GM19452 (cell line): Measurements from ENCODE around the gene SLC25A14.
"Not testable (repeated sequence)": the region's sequence is repeated elsewhere in the genome, so short reads cannot be mapped to it uniquely, and the experiment has no call there.

Experiments used
- ATAC-seq: cut with Tn5 transposase; IDR thresholded peaks from one replicate; pipeline ENCODE4 v1.9.1; 2021; ENCODE audit not compliant: unreplicated experiment

Gene SLC25A14, protein sequence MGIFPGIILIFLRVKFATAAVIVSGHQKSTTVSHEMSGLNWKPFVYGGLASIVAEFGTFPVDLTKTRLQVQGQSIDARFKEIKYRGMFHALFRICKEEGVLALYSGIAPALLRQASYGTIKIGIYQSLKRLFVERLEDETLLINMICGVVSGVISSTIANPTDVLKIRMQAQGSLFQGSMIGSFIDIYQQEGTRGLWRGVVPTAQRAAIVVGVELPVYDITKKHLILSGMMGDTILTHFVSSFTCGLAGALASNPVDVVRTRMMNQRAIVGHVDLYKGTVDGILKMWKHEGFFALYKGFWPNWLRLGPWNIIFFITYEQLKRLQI

DNA sequence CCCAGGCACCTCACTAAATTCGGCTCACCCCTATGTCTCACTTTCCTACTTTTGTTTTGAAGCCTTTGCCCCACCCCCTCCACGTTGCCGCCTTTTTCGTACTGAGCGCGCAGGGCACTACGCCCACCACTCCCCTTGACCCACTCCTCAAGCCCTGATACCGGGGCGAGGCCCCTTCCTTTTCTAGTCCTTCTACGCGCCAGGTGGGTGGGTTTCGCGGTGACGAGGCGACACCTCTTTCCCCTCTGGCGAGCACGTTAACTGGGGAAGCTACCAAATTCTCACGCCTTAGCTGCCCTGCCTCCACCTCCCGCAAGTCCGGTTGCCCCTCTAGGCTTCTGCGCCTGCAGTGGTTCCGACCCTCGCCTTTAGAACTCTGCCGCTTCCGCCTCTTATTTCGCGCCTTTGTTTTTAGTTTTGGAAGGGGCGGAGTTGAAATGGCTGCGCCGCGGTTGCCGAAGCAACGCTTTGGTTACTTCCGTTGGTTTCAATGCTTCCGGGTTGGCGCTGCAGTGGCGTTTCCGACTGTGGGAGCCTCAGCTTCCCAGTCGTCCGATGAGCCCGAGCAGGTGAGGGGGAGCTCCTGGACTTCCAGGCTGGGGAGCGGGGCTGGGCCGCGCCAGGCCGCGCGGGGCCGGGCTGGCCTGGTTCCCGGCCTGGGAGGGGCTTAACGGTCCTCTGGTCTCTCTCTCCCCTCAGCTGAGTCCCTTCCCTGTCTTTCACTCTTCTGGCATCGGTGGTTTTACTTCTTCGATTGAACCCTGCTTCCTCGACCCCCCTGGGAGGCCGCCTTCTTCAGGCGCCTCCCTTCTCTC is at the start of gene SLC25A14:
TSS of gene SLC25A14 (plus strand) at position 512 of the 815 bp plus-strand sequence. CDS start 360 bp downstream, outside the sequence.
- peak; percentile 97 for ATAC-seq

DNA sequence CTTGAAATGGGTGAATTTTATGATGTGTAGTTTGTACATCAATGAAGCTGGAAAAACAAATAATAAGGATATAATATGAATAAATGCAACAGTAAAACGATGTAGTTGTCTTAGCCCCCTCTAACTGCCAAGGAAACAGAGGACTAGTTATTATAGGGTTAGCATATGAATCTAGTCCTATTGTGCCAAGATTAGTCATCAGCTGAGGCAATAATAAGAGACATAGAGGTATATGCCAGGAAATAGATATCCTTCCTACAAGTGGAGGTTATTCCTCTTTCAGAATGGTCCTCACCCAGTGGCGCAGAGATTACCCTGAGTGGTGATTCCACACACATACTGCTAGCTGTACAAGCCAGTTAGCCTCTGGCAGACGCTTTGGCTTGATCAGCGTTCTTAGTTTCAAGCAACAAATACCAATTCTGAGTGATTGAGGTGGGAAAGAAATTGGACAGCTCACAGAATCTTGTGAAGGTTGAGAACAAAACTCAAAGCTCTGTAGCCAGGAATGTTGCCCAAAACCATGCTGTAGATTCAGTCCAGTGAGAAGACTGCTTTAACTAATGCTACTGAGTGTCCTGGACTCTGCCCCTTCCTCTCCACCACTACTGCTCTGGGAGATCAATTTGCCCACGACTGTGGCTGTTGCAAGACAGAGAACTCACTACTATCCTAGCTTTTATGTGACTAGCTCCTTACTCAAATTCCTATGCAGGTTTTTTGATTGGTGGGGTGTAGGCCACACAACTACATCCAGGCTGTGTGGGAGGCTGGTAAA is 44.0 kb upstream of the SLC25A14 start:
- no peak for ATAC-seq

DNA sequence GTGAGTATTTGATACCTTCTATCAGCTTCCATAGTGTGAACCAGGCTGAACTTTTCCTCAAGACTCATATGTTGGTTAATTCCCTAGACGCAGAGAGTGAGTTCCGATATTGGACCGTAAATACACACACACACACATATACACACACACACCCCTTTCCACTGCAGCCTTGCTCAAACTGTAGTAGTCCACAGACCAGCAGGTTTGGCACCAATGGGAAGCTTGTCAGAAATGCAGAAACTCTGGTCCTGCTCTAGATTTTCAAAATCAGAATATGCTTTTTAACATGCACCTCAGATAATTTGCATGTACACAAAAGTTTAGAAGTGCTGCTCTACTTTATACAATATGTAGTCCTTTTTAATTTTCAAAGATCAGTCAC is 43.4 kb upstream of the SLC25A14 start:
- no peak for ATAC-seq

DNA sequence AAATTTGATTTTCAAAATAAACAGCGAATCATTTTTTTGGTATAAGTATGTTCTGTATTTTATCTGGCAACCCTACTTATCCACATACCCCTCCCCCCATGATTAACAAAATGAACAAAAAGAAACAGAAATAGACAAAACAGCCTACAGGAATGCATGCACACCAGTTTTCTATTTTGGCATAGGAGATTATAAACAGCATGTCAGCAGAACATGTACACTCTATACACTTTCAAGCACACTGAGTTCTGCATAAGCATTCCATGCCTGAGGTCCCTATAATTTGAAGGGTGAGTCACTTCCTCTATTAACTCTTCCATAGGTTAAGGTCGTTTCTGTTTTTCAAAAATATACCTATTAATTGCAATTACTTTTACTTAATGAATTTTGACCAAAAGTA is 43.0 kb upstream of the SLC25A14 start:
- ATAC-seq = no peak

DNA sequence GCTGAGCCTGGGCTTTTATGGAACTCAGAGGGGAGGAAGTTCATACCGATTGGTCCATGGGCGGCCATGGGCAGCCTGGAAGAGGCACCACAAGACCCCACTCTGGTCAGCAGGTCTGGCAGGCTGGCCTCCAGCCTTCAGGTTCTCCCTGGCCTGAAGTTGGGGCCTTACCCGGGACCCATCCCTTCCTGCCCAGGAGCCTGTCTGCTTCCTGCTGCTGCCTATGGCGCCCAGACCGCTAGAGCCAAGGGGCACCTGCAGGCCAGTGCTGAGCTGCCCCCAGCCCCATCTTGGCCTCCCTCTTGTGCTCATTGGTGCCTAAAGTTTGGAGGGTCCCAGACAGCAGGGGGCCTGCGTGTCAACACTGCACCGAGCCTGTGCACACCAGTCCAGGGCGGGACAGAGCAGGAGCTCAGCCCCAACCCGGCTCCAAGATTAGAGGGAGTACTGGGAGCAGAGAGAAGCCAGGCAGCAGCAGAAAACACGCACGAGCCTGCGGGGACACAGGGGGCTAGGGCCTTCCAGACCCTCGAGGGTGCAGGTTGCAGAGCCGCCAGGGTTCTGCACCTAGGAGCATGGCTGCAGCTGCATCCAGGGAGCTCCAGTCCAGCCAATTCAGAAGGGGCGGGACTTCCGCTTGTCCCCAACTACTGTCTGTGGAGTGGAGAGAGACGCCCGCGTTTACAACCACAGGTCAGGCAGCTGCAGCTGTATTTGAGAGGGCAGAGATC is 40.3 kb upstream of the SLC25A14 start:
- ATAC-seq = no peak

DNA sequence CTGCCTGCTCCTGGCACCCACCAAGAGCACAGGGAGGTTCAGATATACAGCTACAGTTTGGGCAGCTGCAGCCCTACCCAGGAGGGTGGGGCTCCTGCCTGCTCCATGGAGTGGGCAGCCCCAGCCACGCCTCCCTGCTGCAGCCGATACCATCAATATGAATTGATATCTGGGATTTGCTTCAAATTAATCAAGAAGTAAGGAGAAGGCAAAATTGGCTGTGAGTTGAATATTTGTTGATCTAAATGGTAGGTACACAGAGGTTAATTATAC is 39.8 kb upstream of the SLC25A14 start:
- ATAC-seq = no peak

DNA sequence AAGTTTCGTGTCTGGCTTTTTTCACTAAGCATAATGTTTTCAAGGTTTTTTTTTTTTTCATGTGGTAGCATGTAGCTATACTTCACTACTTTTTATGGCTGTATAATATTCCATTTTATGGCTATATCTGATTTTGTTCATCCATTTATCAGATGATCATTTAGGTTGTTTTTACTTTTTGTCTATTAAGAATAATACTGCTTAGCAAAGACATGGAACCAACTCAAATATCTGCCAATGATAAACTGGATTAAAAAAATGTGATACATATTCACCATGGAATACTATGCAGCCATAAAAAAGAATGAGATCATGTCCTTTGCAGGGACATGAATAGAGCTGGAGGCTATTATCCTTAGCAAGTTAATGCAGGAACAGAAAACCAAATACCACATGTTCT is 38.3 kb upstream of the SLC25A14 start:
- ATAC-seq = no peak

DNA sequence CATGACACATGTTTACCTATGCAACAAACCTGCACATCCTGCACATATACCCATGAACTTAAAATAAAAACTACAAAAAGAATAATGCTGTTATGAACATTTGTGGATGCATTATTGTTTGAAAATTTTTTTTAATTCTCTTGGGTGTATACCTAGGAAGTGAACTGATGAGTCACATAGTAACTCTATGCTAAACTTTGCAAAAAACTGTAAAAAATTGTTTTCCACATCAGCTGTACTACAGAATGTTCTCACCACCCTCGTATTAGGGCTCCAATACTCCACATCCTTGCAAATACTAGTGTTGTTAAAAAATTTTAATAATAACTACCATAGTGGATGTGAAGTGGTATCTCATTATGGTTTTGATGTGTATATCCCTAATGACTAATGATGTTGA is 37.7 kb upstream of the SLC25A14 start:
- no peak for ATAC-seq

DNA sequence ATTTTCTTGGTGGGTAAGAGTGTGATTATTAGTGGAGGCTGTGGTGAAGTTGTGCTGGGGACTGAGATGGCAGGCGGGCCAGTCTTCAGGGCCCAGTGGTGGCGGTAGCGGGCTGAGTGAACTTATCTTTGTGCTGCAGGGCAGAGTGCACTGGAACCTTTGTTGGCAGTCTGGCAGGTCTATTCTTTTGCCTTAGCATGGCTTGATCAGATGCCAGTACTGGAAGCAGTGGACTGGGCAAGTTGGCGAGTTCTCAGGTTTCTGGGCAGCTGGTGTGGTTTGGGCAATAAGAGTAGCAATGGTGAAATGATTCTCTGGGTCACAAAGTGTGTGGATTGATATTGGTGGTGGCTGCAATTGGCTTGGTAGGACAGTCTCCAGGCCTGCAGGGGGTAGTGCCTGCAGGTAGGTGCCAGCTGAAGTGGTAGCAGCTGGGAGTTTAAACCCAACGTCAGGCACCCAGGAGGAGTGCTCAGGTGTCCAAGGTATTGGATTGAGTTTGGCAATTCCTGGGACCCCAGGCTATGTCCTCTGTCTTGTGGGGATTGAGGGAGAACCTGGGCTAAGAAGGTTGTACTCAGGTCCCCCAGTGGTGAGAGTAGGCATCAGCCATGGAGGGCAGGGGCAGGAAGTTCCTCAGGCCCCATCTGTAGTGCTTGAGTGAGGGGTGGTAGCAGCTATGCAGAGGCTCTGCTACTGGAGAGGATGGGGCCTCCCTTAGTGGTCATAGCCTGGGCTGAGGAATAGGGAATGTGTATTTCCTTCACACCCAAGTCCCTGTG is 34.9 kb upstream of the SLC25A14 start:
- no peak for ATAC-seq

DNA sequence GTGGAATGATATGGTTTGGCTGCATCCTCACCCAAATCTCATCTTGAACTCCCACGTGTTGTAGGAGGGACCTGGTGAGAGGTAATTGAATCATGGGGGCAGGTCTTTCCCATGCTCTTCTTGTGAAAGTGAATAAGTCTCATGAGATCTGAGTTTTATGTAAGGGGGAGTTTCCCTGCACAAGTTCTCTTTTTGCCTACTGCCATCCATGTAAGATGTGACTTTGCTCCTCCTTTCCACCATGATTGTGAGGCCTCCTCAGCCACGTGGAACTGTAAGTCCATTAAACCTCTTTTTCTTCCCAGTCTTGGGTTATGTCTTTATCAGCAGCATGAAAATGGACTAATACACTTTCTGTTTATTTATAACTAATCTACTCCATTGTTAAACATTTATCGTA is 19.8 kb upstream of the SLC25A14 start:
- not testable (repeated sequence) for ATAC-seq

DNA sequence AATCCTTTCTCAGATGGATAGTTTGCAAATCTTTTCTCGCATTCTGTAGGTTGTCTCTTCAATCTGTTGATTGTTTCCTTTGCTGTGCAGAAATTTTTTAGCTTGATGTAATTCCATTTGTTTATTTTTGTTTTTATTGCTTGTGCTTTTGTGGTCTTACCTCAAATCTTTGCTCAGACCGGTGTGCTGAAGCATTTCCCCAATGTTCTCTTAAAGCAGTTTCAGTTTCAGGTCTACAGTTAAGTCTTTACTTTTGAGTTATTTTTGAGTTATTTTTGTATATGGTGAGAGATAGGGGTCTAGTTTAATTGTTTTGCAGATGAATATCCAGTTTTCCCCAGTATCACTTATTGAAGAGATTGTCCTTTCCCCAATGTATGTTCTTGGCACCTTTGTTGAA is 18.2 kb upstream of the SLC25A14 start:
- no peak for ATAC-seq

DNA sequence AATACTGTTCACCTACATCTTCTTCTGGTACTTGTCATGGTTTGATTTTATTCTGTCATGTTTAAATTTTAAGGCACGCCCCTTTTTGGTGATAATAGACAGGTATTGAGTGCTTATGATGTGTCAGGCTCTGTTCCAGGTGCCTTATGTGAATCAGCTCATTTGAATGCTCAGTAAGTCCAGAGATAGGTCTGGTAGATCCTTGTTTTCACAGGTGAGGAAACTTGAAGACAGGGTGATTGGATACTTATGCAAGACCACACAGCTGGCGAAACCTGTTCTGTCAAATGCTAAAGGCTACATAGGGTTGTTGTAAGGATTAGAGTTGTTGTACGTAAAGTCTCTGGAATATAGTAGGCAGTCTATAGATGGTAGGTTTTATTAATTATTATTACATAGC is 9.6 kb upstream of the SLC25A14 start:
- no peak for ATAC-seq

DNA sequence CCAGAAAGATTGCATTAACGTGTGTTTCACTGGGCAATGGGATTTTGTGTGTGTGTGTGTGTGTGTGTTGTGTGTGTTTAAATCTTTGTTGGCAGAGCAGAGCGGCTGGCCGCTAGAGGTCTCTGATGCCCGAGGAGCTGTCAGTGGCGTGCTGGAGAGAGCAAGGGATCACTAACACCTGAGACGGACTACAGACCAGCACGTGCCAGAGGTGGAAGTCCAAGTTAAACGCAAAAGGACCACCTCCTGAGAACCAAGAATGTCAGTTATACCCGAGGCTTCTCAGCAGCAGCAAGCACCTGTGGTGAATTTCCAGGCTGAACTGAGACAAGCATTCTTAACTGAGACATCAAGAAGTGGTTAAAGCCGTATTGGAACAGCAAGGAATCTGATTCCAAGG is 9.0 kb upstream of the SLC25A14 start:
- ATAC-seq = no peak

DNA sequence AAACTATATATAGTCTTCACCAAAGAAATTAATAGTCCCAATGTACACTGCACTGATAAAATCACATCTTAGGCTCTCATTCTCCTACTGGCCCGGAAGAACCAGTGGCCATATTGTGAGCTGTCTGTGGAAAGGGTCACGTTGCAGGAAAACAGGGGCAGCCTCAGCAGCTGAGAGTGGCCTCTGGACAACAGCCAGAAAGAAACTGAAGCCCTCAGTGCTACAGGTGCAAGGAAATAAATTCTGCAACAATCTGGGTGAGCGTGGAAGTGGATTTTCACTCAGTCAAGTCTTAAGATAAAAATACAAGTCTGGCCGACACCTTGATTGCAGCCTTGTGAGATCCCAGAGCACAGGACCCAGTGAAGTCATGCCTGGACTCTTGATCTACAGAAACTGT is 3.2 kb upstream of the SLC25A14 start:
- ATAC-seq = no peak

DNA sequence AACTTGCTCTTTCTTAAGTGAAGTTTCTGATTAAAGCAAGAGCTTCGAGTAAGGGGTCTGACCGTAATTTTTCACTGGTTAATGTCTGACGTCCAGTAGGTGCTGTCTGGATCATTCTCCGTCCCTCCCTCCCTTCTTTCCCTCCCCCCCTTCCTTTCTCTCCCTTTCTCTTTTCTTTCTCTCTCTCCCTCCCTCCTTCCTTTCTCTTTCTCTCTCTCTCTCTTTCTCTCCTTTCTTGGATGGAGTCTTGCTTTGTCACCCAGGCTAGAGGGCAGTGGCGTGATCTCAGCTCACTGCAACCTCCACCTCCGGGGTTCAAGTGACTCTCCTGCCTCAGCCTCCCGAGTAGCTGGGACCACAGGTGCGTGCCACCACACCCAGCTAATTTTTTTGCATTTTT is 850 bp upstream of the SLC25A14 start:
- not testable (repeated sequence) for ATAC-seq

DNA sequence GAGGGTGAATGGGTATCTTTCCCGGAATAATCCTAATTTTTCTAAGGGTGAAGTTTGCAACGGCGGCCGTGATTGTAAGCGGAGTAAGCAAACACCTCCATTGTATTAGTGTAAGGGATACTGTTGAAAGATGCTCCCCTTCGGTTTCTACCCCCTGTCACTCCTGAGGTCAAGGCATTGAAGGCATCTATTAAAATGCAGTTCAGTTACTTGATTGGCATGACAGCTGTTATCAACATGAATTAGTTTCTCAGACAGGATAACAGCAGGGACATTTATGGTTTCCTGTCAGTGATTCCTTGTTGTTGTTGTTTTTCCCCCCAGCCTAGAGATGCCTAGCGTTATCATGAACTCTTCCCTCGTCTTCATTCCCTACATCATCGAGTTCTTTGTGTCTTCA is 552 bp downstream of the SLC25A14 start:
- ATAC-seq = no peak

DNA sequence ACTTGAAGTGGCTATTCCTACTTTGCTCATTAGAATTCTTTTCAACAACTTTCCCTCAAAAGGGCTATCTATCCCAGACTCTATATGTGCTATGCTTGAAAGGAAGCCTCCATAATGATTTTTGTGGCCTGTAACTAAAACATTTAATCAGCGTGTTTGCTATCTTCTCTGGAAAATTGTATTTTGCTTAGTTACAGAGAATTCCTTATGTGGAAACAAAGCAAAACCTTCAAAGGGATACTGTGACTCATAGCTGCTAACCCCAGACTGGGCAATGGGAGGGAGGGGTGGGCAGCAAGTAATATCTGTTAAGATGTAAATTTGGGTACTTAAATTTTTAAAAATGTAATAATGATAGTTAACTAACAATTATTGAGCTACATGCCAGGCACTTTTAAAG is 3.7 kb downstream of the SLC25A14 start:
- no peak for ATAC-seq

DNA sequence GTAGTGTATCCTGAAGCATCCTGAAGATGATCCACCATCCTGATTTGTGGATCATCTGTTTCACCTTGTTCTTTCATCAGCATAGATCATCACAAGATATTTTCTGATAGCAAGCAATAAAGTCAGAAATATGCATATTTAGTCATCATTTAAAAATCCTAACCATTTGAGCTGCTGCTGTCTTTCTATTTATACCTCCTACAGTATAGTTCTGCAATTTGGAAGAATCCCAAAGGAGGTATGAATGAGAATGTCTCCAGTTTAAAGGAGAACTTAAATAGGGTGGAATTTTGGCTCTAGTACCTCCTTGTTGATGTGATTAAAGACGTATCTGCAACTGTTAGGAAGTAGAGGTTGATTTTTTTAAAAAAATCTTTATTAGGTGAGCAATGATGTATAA is 7.6 kb downstream of the SLC25A14 start:
- no peak for ATAC-seq

DNA sequence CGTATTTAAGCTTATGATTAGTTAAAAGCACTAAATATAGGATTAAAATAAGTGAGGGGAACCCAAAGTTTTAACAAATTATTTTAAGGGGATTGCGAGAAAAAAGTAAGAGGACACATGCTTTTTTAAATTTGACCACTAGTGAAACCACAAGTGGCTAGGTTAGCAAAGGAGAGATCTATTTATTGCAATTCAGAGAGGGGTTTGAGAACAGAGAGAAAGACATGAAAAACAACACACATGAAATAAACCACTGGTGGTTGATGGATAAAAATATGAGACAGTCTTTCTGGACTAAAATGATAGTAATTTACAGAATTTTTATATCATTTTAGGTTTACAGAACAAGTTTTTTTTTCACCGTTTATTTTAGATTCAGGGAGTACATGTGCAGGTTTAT is 11.8 kb downstream of the SLC25A14 start:
- ATAC-seq = no peak

DNA sequence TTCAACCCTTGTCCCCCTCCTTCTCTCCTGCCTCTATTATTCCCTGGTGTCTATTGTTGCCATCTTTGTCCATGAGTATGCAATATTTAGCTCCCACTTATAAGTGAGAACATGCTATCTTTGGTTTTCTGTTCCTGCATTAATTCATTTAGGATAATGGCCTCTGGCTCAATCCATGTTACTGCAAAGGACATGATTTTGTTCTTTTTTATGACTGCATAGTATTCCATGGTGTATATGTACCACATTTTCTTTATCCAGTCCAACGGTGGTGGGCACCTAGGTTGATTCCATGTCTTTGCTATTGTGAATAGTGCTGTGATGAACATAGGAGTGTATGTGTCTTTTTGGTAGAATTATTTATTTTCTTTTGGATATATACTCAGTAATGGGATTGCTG is 12.3 kb downstream of the SLC25A14 start:
- not testable (repeated sequence) for ATAC-seq

DNA sequence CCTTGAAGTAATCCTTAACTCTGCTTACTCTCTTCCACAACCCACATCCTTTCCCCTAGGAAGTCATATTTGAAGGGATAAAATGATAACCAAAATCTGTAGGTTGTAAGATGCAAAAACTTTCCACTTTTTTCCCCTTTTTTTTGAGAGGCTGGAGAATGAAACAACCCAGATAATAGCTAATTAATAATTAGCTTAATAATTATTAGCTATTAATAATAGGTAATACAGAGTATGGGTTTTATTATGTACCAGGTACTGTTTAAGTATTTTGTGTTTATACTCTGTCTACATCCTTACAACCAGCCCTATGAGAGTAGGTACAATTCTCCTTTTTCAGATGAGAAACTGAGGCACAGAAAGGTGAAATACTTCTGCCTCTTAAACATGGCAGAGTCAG is 36.4 kb downstream of the SLC25A14 start:
- no peak for ATAC-seq
